Endothelial cell of umbilical vein (primary cell): Measurements from ENCODE around the gene KRT82. TPM values are rescaled to one million over a fixed set of nuclear protein-coding genes. Genes with fewer than 3 reads are reported as not detected.

ENCODE experiments used
- BruUV-seq: library from RNA; stranded (reverse); fragments of 400-500 nt; replicated peaks from 2 replicates; lab custom pipeline; 2021; lab: Mats Ljungman, UMichigan
- CTCF ChIA-PET: fragments of 300-600, 350-600 bp; sonication (Branson Sonifier 250); formaldehyde crosslinking; loops from one replicate; lab custom pipeline; 2021; ENCODE audit warnings: antibody characterized with exemption, inconsistent platforms; lab: Charles Lee
- POLR2A ChIA-PET: fragments of 300-600, 350-600 bp; sonication (Branson Sonifier 250); formaldehyde crosslinking; loops from one replicate; lab custom pipeline; 2021; ENCODE audit warnings: antibody characterized with exemption, inconsistent platforms; lab: Charles Lee
- DNase-seq: peaks from one replicate; pipeline ENCODE4 v3.0.0-alpha.2; 2011; ENCODE audit warnings: low read depth, low spot score
- FAIRE-seq: peaks from 2 replicates; lab custom pipeline; 2011; peaks lifted over from hg19 to GRCh38; lab: Jason Lieb, UNC
- H2AFZ ChIP-seq: 2 replicates; pipeline ENCODE4 v1.6.0; 2012; ENCODE audit warnings: low read depth, low read length, control low read depth, inconsistent platforms
- H3K27ac ChIP-seq: 2 replicates; pipeline ENCODE4 v1.5.1; 2011; ENCODE audit warnings: low read depth, mild to moderate bottlenecking, control low read depth, low read length, moderate library complexity; ENCODE audit not compliant: insufficient read depth
- H3K27me3 ChIP-seq, 2 experiments: 2 replicates each; pipeline versions ENCODE4 v1.6.0 to v1.6.1; 2011; ENCODE audit warnings: low read length in 2 of 2, mixed read lengths in 1 of 2; ENCODE audit not compliant: control insufficient read depth in 2 of 2, insufficient read depth in 2 of 2
- H3K36me3 ChIP-seq, 2 experiments: 2 replicates in 1 of 2; 3 replicates in 1 of 2; pipeline ENCODE4 v1.5.1; 2011; ENCODE audit warnings: low read length in 2 of 2, mild to moderate bottlenecking in 1 of 2, moderate library complexity in 1 of 2; ENCODE audit not compliant: control insufficient read depth in 2 of 2, insufficient read depth in 2 of 2; ENCODE audit errors: extremely low read depth in 1 of 2
- H3K4me1 ChIP-seq: 3 replicates; pipeline ENCODE4 v1.5.1; 2011; ENCODE audit warnings: mild to moderate bottlenecking, low read length; ENCODE audit not compliant: control insufficient read depth, insufficient read depth; ENCODE audit errors: extremely low read depth
- H3K4me2 ChIP-seq: 2 replicates; pipeline ENCODE4 v1.6.1; 2011; ENCODE audit warnings: low read length, control low read depth, mixed read lengths; ENCODE audit not compliant: insufficient read depth
- H3K4me3 ChIP-seq, 3 experiments: fragments of 200-600 bp in 1 of 3; sonication (generic), shearing (Covaris generic) in 1 of 3; replicated peaks in 1 of 3; 2 replicates each; pipeline ENCODE4 v1.5.1; 2011 to 2016; ENCODE audit warnings: control low read depth in 3 of 3, low read length in 3 of 3, mild to moderate bottlenecking in 2 of 3, inconsistent platforms in 1 of 3, low read depth in 1 of 3, moderate library complexity in 1 of 3; ENCODE audit not compliant: insufficient read depth in 1 of 3
- H3K79me2 ChIP-seq: 2 replicates; pipeline ENCODE4 v1.6.0; 2012; ENCODE audit warnings: low read length, inconsistent platforms; ENCODE audit not compliant: control insufficient read depth, insufficient read depth
- H3K9ac ChIP-seq: replicated peaks from 2 replicates; pipeline ENCODE3; 2011; ENCODE audit warnings: low read length, control low read depth; ENCODE audit not compliant: insufficient read depth; ENCODE audit errors: extremely low read depth
- H3K9me1 ChIP-seq: replicated peaks from 3 replicates; pipeline ENCODE4 v1.6.0; 2011; ENCODE audit warnings: mild to moderate bottlenecking, low read length; ENCODE audit not compliant: control insufficient read depth, insufficient read depth; ENCODE audit errors: extremely low read depth
- H3K9me3 ChIP-seq: replicated peaks from 2 replicates; pipeline ENCODE4 v1.5.1; 2012; ENCODE audit warnings: low read length, inconsistent platforms; ENCODE audit not compliant: control insufficient read depth, insufficient read depth
- H4K20me1 ChIP-seq: replicated peaks from 2 replicates; pipeline ENCODE3; 2011; ENCODE audit warnings: mild to moderate bottlenecking, low read length; ENCODE audit not compliant: control insufficient read depth, insufficient read depth; ENCODE audit errors: extremely low read depth
- CTCF ChIP-seq, 2 donors: IDR thresholded peaks; 1 replicate in 1 of 2; 2 replicates in 1 of 2; pipeline ENCODE4 v1.5.1; 2011; ENCODE audit warnings: low read length in 2 of 2, mild to moderate bottlenecking in 2 of 2, moderate library complexity in 2 of 2, control low read depth in 1 of 2, inconsistent platforms in 1 of 2, low read depth in 1 of 2; ENCODE audit not compliant: insufficient read depth in 1 of 2; ENCODE audit errors: extremely low read depth in 1 of 2
- EZH2 ChIP-seq: IDR thresholded peaks from 2 replicates; pipeline ENCODE4 v1.6.1; 2012; ENCODE audit warnings: borderline replicate concordance, low read depth, mild to moderate bottlenecking, moderate library complexity, low read length, inconsistent platforms; ENCODE audit not compliant: severe bottlenecking
- FOS ChIP-seq: IDR thresholded peaks from 2 replicates; pipeline ENCODE4 v1.6.1; 2011; ENCODE audit warnings: mild to moderate bottlenecking, low read length, moderate library complexity, borderline replicate concordance; ENCODE audit not compliant: insufficient read depth
- JUN ChIP-seq: IDR thresholded peaks from 2 replicates; pipeline ENCODE4 v1.6.1; 2011; ENCODE audit warnings: borderline replicate concordance, low read depth; ENCODE audit not compliant: insufficient read length, insufficient read depth
- MYC ChIP-seq: IDR thresholded peaks from one replicate; pipeline ENCODE4 v1.6.1; 2011; ENCODE audit warnings: mild to moderate bottlenecking, low read depth, low read length
- POLR2A ChIP-seq: IDR thresholded peaks from 2 replicates; pipeline ENCODE4 v1.6.1; 2012; ENCODE audit warnings: low read depth, mild to moderate bottlenecking, control low read depth, low read length
- POLR2AphosphoS5 ChIP-seq: IDR thresholded peaks from 2 replicates; pipeline ENCODE4 v1.6.1; 2012; ENCODE audit warnings: low read depth, mild to moderate bottlenecking, control low read depth, low read length, moderate library complexity; ENCODE audit not compliant: insufficient read depth
- dilution Hi-C: fragments of 300-500 bp; cut with MboI; formaldehyde crosslinking; loops from one replicate; pipeline ENCODE4 v1.15.0; 2019; ENCODE audit warnings: low sequenced_read_pairs; ENCODE audit not compliant: extremely low pct_ligation_motif_present
- intact Hi-C: fragments of 100-400 bp; cut with micrococcal nuclease; formaldehyde crosslinking; loops from one replicate; pipeline ENCODE4 v1.10.0; 2022
- polyA plus RNA-seq, 4 experiments: library from polyadenylated mRNA; depleted of rRNA in 3 of 4; stranded (reverse) in 3 of 4; unstranded in 1 of 4; fragments of >200 nt; gene quantifications; 2 replicates each; pipeline versions ENCODE4 v1.2.1 to v1.2.3, GENCODE V29; 2011 to 2012; ENCODE audit warnings: missing spikeins in 1 of 4
- total RNA-seq: library from RNA; stranded (reverse); gene quantifications from 2 replicates; pipeline ENCODE4 v1.2.3, GENCODE V29; 2021
- TF ChIP-seq, protein P1 (sequence below): IDR thresholded peaks from 2 replicates; pipeline ENCODE4 v1.6.1; 2011; ENCODE audit not compliant: insufficient read depth, insufficient read length

Gene KRT82
- total and polyA plus RNA-seq, 2 donors (not counting 3 experiments of a cell fraction or from before 2014, with no cell fraction given) = not detected

DNA sequence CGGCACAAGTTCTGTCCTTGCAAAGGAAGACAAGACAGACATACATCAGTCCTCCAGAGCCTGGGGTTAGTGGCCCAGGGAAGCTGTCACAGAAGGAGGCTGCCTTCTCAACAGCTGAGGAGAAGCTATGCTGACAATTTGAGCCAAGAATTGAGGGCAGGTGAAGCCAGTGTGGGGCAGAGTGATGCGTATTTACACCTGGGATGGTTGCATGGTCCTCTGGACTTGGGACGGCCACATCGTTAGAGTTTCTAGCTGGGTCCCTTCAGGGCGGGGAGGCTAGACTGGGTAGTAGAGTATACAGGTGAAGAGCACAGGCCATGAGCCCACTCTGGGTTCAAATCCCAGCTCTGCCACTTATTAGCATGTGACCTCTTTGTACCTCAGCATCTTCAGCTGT, 55.3 kb downstream of the KRT82 start:
- no peaks in the 10 kb centered on the region for H3K4me1 ChIP-seq
- POLR2A ChIA-PET = no interaction called here
- H3K9ac ChIP-seq = no peak overlapping the region
- no peaks in the 10 kb centered on the region for H3K9me3 ChIP-seq
- DNase-seq (no peak), FAIRE-seq (no peak)
- BruUV-seq = no TSS peak
- no peak overlapping the region for H3K27ac ChIP-seq
- dilution Hi-C loops (no loop called here), intact Hi-C loops (no loop called here)
- CTCF ChIA-PET = interaction anchor here (1.1 to 1.4 kb wide), 2 partner anchors 70 to 529 kb away, joined by 3 read pairs; no protein-coding TSS in a partner anchor
- no peaks in the 10 kb centered on the region for H3K79me2 ChIP-seq
- TF ChIP-seq FOS = no peak
- no peak for TF ChIP-seq CTCF (IDR thresholded peaks at IDR 0.05; ENCODE audit: extremely low read depth in 1 of 2, insufficient read depth in 1 of 2, low read depth in 1 of 2, low read length in 2 of 2)
- no peak for TF ChIP-seq POLR2A
- H4K20me1 ChIP-seq = no peaks in the 10 kb centered on the region
- no peak overlapping the region for H2AFZ ChIP-seq
- H3K4me3 ChIP-seq = no peak overlapping the region
- H3K4me2 ChIP-seq = no peak overlapping the region
- H3K27me3 ChIP-seq = peaks cover 12 to 19% of the 10 kb centered on the region in 2 experiments
- no peaks in the 10 kb centered on the region for H3K36me3 ChIP-seq
- H3K9me1 ChIP-seq = no peaks in the 10 kb centered on the region

DNA sequence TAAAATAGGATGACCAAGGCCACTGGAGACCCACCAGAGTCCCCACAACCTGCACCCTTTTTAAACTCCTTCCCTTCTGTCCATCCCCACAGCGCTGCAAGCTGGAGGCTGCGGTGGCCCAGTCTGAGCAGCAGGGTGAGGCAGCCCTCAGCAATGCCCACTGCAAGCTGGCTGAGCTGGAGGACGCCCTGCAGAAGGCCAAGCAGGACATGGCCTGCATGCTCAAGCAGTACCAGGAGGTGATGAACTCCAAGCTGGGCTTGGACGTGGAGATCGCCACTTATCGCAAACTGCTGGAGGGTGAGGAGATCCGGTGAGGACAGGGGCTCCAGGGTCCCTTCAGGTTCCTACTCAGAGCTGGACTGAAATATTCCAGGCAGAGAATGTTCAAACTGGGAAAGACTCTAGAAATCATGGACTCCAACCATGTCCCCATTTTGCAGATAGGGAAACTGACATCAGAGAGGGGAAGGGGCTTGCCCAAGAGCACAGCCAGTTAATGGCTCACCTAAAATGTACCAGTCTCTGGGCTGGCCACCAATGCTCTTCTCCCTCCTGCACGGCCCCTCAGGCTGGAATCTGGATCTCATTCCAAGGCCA, 56.0 kb downstream of the KRT82 start:
- no peaks in the 10 kb centered on the region for H4K20me1 ChIP-seq
- dilution Hi-C loops (no loop called here), intact Hi-C loops (no loop called here)
- POLR2A ChIA-PET = no interaction called here
- H3K27ac ChIP-seq = no peak overlapping the region
- FAIRE-seq (no peak), DNase-seq (no peak)
- no peaks in the 10 kb centered on the region for H3K36me3 ChIP-seq
- TF ChIP-seq, protein P1, sequence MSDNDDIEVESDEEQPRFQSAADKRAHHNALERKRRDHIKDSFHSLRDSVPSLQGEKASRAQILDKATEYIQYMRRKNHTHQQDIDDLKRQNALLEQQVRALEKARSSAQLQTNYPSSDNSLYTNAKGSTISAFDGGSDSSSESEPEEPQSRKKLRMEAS = no peak
- TF ChIP-seq POLR2A = no peak
- TF ChIP-seq MYC = no peak
- TF ChIP-seq POLR2AphosphoS5 = no peak
- TF ChIP-seq JUN = no peak
- no peak for TF ChIP-seq EZH2
- H3K4me1 ChIP-seq = no peaks in the 10 kb centered on the region
- BruUV-seq = no TSS peak
- peaks cover 12 to 19% of the 10 kb centered on the region in 2 experiments for H3K27me3 ChIP-seq
- H3K9ac ChIP-seq = no peak overlapping the region
- no peaks in the 10 kb centered on the region for H3K9me1 ChIP-seq
- H3K9me3 ChIP-seq = no peaks in the 10 kb centered on the region
- no peaks in the 10 kb centered on the region for H3K79me2 ChIP-seq
- H2AFZ ChIP-seq = no peak overlapping the region
- H3K4me3 ChIP-seq = no peak overlapping the region
- CTCF ChIA-PET = interaction anchor here (1.0 to 1.1 kb wide), 3 partner anchors 8 to 70 kb away, joined by 3 to 4 read pairs (median 3); no protein-coding TSS in a partner anchor
- no peak overlapping the region for H3K4me2 ChIP-seq
